ENCODE results near the gene ARHGEF28. TPM values are rescaled to one million over a fixed set of nuclear protein-coding genes. Genes with fewer than 3 reads are reported as not detected.

Gene ARHGEF28
- total and polyA plus RNA-seq, 2 of the 13 experiments (the other 11 are each of a cell fraction or from before 2014, with no cell fraction given), result 17.4 to 34.1 TPM

DNA sequence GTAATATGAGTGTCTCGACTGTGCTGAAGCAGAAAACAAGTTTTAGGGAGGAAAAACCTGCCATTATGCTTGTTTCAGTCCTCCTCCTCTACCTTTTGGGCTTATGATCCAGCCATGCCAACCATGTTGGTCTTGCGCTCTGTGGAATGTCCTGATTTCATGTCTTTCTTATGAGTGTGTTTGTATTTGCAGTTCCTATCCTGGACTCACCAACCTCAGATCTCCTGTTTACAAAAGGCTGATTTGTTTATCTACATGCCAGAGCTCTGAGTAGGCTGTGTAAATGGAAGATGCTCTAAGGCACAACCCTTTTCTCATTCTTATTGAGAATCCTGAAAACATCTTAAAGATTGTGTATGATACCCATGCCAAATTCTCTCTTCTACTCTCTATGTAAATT, 138.6 kb downstream of the ARHGEF28 start (continued):
- peak; percentile 94 for TF ChIP-seq ARID5B (CRISPR knock-in tag; IDR thresholded peaks at IDR 0.05)
- no peak for TF ChIP-seq SP5 (CRISPR knock-in tag; IDR thresholded peaks at IDR 0.05; ENCODE audit: borderline replicate concordance, low read depth)
- TF ChIP-seq KLF13 (CRISPR knock-in tag; IDR thresholded peaks at IDR 0.05), result no peak
- no peak for TF ChIP-seq ZNF615 (CRISPR knock-in tag; IDR thresholded peaks at IDR 0.05; ENCODE audit: borderline replicate concordance)
- TF ChIP-seq ZMYM4 (CRISPR knock-in tag; IDR thresholded peaks at IDR 0.05), result no peak
- TF ChIP-seq TSC22D2 (CRISPR knock-in tag; IDR thresholded peaks at IDR 0.05; ENCODE audit: borderline replicate concordance), result no peak
- no peak for TF ChIP-seq YEATS2 (CRISPR knock-in tag; IDR thresholded peaks at IDR 0.05; ENCODE audit: borderline replicate concordance)
- no peak for TF ChIP-seq PHF21A (CRISPR knock-in tag; IDR thresholded peaks at IDR 0.05)
- TF ChIP-seq HBP1 (CRISPR knock-in tag; IDR thresholded peaks at IDR 0.05; ENCODE audit: low read depth), result no peak
- no peak for TF ChIP-seq ZNF496 (CRISPR knock-in tag; IDR thresholded peaks at IDR 0.05; ENCODE audit: insufficient replicate concordance)
- TF ChIP-seq, protein P1, sequence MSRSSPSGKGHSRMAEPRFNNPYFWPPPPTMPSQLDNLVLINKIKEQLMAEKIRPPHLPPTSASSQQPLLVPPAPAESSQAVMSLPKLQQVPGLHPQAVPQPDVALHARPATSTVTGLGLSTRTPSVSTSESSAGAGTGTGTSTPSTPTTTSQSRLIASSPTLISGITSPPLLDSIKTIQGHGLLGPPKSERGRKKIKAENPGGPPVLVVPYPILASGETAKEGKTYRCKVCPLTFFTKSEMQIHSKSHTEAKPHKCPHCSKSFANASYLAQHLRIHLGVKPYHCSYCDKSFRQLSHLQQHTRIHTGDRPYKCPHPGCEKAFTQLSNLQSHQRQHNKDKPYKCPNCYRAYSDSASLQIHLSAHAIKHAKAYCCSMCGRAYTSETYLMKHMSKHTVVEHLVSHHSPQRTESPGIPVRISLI (CRISPR knock-in tag; IDR thresholded peaks at IDR 0.05; ENCODE audit: borderline replicate concordance), result no peak
- no peak for TF ChIP-seq SRY (CRISPR knock-in tag; IDR thresholded peaks at IDR 0.05)
- no peak for TF ChIP-seq SIX1 (CRISPR knock-in tag; IDR thresholded peaks at IDR 0.05; ENCODE audit: borderline replicate concordance)
- no peak for TF ChIP-seq IKZF1 (IDR thresholded peaks at IDR 0.05)
- TF ChIP-seq MIER3 (CRISPR knock-in tag; IDR thresholded peaks at IDR 0.05; ENCODE audit: borderline replicate concordance), result peak; percentile 35; the same call in 1 of the 2 replicates
- TF ChIP-seq, protein P2, sequence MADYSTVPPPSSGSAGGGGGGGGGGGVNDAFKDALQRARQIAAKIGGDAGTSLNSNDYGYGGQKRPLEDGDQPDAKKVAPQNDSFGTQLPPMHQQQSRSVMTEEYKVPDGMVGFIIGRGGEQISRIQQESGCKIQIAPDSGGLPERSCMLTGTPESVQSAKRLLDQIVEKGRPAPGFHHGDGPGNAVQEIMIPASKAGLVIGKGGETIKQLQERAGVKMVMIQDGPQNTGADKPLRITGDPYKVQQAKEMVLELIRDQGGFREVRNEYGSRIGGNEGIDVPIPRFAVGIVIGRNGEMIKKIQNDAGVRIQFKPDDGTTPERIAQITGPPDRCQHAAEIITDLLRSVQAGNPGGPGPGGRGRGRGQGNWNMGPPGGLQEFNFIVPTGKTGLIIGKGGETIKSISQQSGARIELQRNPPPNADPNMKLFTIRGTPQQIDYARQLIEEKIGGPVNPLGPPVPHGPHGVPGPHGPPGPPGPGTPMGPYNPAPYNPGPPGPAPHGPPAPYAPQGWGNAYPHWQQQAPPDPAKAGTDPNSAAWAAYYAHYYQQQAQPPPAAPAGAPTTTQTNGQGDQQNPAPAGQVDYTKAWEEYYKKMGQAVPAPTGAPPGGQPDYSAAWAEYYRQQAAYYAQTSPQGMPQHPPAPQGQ (CRISPR knock-in tag; IDR thresholded peaks at IDR 0.05; ENCODE audit: borderline replicate concordance), result no peak
- TF ChIP-seq FOXM1 (CRISPR knock-in tag; IDR thresholded peaks at IDR 0.05), result no peak
- TF ChIP-seq PRDM4 (CRISPR knock-in tag; IDR thresholded peaks at IDR 0.05; ENCODE audit: borderline replicate concordance), result no peak
- TF ChIP-seq ZNF782 (CRISPR knock-in tag; IDR thresholded peaks at IDR 0.05; ENCODE audit: borderline replicate concordance), result no peak
